ENCODE results near the gene ZNRF3. TPM values are rescaled to one million over a fixed set of nuclear protein-coding genes. Genes with fewer than 3 reads are reported as not detected.

The ZNRF3 gene
- total RNA-seq, 1 donor from 2014 or later, result 18.5 TPM

- H3K36me3 Mint-ChIP-seq (ENCODE audit: low read depth), result peaks cover 34% of the 10 kb centered on the region
- no peaks in the 10 kb centered on the region for H3K27me3 Mint-ChIP-seq (ENCODE audit: low read depth)
- no peak for DNase-seq (ENCODE audit: low read depth, low spot score)
- H3K4me1 Mint-ChIP-seq, result peaks cover 23% of the 10 kb centered on the region
- no peak for TF ChIP-seq CTCF (conservative IDR thresholded peaks at IDR 0.05)
- H3K4me3 Mint-ChIP-seq, result no peak overlapping the region
- H3K27ac Mint-ChIP-seq (ENCODE audit: unreplicated experiment), result no peak overlapping the region
- H3K9me3 Mint-ChIP-seq, result peaks cover 4% of the 10 kb centered on the region
Observed at GRCh38 chr22:28989035-28989464, 105.7 kb downstream of the ZNRF3 start.

- TF ChIP-seq CTCF (conservative IDR thresholded peaks at IDR 0.05), result no peak
- DNase-seq (ENCODE audit: low read depth, low spot score), result no peak
- Mint-ChIP-seq H3K4me1 (peaks cover 19% of the 10 kb centered on the region), H3K36me3 (ENCODE audit: low read depth) (peaks cover 34% of the 10 kb centered on the region), H3K27ac (ENCODE audit: unreplicated experiment) (no peak overlapping the region), H3K27me3 (ENCODE audit: low read depth) (no peaks in the 10 kb centered on the region), H3K4me3 (no peak overlapping the region), H3K9me3 (peaks cover 4% of the 10 kb centered on the region)
Observed at GRCh38 chr22:28989484-28989883, 106.1 kb downstream of the ZNRF3 start.

- H3K4me3 Mint-ChIP-seq, result no peak overlapping the region
- H3K9me3 Mint-ChIP-seq, result peaks cover 4% of the 10 kb centered on the region
- H3K27me3 Mint-ChIP-seq (ENCODE audit: low read depth), result no peaks in the 10 kb centered on the region
- H3K36me3 Mint-ChIP-seq (ENCODE audit: low read depth), result peaks cover 36% of the 10 kb centered on the region
- peaks cover 21% of the 10 kb centered on the region for H3K4me1 Mint-ChIP-seq
- no peak for TF ChIP-seq CTCF (conservative IDR thresholded peaks at IDR 0.05)
- no peak overlapping the region for H3K27ac Mint-ChIP-seq (ENCODE audit: unreplicated experiment)
- no peak for DNase-seq (ENCODE audit: low read depth, low spot score)
Observed at GRCh38 chr22:28989912-28990311, 106.5 kb downstream of the ZNRF3 start.

- no peak for DNase-seq (ENCODE audit: low read depth, low spot score)
- no peak overlapping the region for H3K4me3 Mint-ChIP-seq
- H3K4me1 Mint-ChIP-seq, result peaks cover 12% of the 10 kb centered on the region
- no peak overlapping the region for H3K27ac Mint-ChIP-seq (ENCODE audit: unreplicated experiment)
- H3K9me3 Mint-ChIP-seq, result no peaks in the 10 kb centered on the region
- no peaks in the 10 kb centered on the region for H3K27me3 Mint-ChIP-seq (ENCODE audit: low read depth)
- TF ChIP-seq CTCF (conservative IDR thresholded peaks at IDR 0.05), result no peak
- H3K36me3 Mint-ChIP-seq (ENCODE audit: low read depth), result peaks cover 23% of the 10 kb centered on the region
Observed at GRCh38 chr22:28992565-28993356, 109.4 kb downstream of the ZNRF3 start.

- Mint-ChIP-seq H3K27me3 (ENCODE audit: low read depth) (no peaks in the 10 kb centered on the region), H3K27ac (ENCODE audit: unreplicated experiment) (no peak overlapping the region), H3K4me1 (peaks cover 18% of the 10 kb centered on the region), H3K4me3 (no peak overlapping the region), H3K36me3 (ENCODE audit: low read depth) (peaks cover 26% of the 10 kb centered on the region), H3K9me3 (no peaks in the 10 kb centered on the region)
- no peak for TF ChIP-seq CTCF (conservative IDR thresholded peaks at IDR 0.05)
- DNase-seq (ENCODE audit: low read depth, low spot score), result no peak
Observed at GRCh38 chr22:28994522-28994921, 111.2 kb downstream of the ZNRF3 start.

Data from neural crest cell (in vitro differentiated cells).